PC-3 (cell line): ENCODE results near the gene FXYD5.

ENCODE experiments used
- EZH2phosphoT487 ChIP-seq: fragments of 300-600 bp; sonication (generic); IDR thresholded peaks from 2 replicates; pipeline ENCODE4 v1.6.1; 2018; ENCODE audit warnings: mild to moderate bottlenecking, antibody characterized with exemption, low read length, borderline replicate concordance
- TF ChIP-seq, protein P1 (sequence below): fragments of 300-600 bp; sonication (generic); conservative IDR thresholded peaks from 2 replicates; pipeline ENCODE4 v1.5.1; 2017; ENCODE audit warnings: antibody characterized with exemption, low read depth, mild to moderate bottlenecking, low read length

DNA sequence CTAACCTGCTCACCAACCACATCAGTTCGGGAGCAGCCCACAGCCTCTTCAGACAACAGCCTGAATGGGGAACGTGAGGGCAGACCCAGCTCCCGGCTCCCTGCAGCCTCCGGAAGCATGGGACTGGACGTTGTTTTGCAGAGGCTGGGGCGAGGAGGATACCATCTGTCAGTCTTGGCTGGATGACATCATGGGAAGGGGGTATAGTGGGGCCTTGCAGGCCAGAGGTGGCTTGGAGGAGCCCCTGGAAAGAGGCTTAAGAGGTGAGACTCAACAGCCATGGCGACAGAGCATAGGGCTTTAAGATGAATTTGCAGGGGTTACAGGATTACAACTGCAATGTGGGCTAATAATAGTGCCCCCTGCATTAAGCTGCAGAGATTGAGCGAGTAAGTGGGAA, 37.4 kb upstream of the FXYD5 start:
- TF ChIP-seq, protein P1, sequence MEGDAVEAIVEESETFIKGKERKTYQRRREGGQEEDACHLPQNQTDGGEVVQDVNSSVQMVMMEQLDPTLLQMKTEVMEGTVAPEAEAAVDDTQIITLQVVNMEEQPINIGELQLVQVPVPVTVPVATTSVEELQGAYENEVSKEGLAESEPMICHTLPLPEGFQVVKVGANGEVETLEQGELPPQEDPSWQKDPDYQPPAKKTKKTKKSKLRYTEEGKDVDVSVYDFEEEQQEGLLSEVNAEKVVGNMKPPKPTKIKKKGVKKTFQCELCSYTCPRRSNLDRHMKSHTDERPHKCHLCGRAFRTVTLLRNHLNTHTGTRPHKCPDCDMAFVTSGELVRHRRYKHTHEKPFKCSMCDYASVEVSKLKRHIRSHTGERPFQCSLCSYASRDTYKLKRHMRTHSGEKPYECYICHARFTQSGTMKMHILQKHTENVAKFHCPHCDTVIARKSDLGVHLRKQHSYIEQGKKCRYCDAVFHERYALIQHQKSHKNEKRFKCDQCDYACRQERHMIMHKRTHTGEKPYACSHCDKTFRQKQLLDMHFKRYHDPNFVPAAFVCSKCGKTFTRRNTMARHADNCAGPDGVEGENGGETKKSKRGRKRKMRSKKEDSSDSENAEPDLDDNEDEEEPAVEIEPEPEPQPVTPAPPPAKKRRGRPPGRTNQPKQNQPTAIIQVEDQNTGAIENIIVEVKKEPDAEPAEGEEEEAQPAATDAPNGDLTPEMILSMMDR, result no peak
- no peak for TF ChIP-seq EZH2phosphoT487
